Measurements from ENCODE around the gene RALGAPA1.

DNA sequence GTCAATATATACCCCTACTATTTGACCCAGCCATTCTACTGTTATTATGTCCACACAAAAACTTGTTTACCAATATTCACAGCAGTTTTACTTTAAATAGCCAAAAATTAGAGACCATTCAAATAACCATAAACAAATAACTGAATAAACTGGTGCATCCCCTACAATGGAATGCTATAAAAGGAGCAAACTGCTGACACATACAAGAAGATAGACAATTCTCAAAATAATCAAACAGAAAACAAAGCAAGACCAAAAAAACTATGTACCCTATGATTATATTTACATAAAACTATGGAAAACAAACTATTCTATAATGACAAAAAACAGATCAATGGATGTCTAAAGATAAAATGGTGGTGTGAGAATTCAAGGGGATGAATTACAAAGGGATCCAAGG, 54.4 kb downstream of the RALGAPA1 start:
- TF ChIP-seq, protein P1, sequence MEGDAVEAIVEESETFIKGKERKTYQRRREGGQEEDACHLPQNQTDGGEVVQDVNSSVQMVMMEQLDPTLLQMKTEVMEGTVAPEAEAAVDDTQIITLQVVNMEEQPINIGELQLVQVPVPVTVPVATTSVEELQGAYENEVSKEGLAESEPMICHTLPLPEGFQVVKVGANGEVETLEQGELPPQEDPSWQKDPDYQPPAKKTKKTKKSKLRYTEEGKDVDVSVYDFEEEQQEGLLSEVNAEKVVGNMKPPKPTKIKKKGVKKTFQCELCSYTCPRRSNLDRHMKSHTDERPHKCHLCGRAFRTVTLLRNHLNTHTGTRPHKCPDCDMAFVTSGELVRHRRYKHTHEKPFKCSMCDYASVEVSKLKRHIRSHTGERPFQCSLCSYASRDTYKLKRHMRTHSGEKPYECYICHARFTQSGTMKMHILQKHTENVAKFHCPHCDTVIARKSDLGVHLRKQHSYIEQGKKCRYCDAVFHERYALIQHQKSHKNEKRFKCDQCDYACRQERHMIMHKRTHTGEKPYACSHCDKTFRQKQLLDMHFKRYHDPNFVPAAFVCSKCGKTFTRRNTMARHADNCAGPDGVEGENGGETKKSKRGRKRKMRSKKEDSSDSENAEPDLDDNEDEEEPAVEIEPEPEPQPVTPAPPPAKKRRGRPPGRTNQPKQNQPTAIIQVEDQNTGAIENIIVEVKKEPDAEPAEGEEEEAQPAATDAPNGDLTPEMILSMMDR (IDR thresholded peaks at IDR 0.05; ENCODE audit: borderline replicate concordance, extremely low read depth, low read length, poor library complexity, severe bottlenecking): no peak
- no peak for TF ChIP-seq EZH2 (IDR thresholded peaks at IDR 0.05; ENCODE audit: borderline replicate concordance, low read depth, low read length, severe bottlenecking)

Data from DND-41 (cell line).